ENCODE data around the gene ACSL6. TPM values are rescaled to one million over a fixed set of nuclear protein-coding genes. Genes with fewer than 3 reads are reported as not detected.

Gene ACSL6
- total RNA-seq, 1 donor from 2014 or later, result not detected

GRCh38 chr5:132044207-132044606, 32.7 kb upstream of the ACSL6 start:
- no peak overlapping the region for H3K4me3 Mint-ChIP-seq (ENCODE audit: unreplicated experiment)
- H3K27ac Mint-ChIP-seq (ENCODE audit: unreplicated experiment), result no peak overlapping the region
- DNase-seq (ENCODE audit: extremely low spot score, unreplicated experiment), result no peak
- TF ChIP-seq CTCF (IDR thresholded peaks at IDR 0.05), result no peak
- H3K4me1 Mint-ChIP-seq (ENCODE audit: unreplicated experiment), result no peaks in the 10 kb centered on the region
- H3K9me3 Mint-ChIP-seq (ENCODE audit: unreplicated experiment), result peaks cover 3% of the 10 kb centered on the region
- no peaks in the 10 kb centered on the region for H3K36me3 Mint-ChIP-seq (ENCODE audit: unreplicated experiment)
- peaks cover 51% of the 10 kb centered on the region for H3K27me3 Mint-ChIP-seq (ENCODE audit: unreplicated experiment)

- H3K4me1 Mint-ChIP-seq (ENCODE audit: unreplicated experiment), result no peaks in the 10 kb centered on the region
- no peak overlapping the region for H3K27ac Mint-ChIP-seq (ENCODE audit: unreplicated experiment)
- H3K36me3 Mint-ChIP-seq (ENCODE audit: unreplicated experiment), result no peaks in the 10 kb centered on the region
- H3K27me3 Mint-ChIP-seq (ENCODE audit: unreplicated experiment), result peaks cover 85% of the 10 kb centered on the region
- no peak for TF ChIP-seq CTCF (IDR thresholded peaks at IDR 0.05)
- peaks cover 21% of the 10 kb centered on the region for H3K9me3 Mint-ChIP-seq (ENCODE audit: unreplicated experiment)
- no peak for DNase-seq (ENCODE audit: extremely low spot score, unreplicated experiment)
- no peak overlapping the region for H3K4me3 Mint-ChIP-seq (ENCODE audit: unreplicated experiment)
Observed at GRCh38 chr5:132037353-132037752, 25.9 kb upstream of the ACSL6 start.

- Mint-ChIP-seq H3K27me3 (ENCODE audit: unreplicated experiment) (peaks cover 79% of the 10 kb centered on the region), H3K4me3 (ENCODE audit: unreplicated experiment) (no peak overlapping the region), H3K36me3 (ENCODE audit: unreplicated experiment) (no peaks in the 10 kb centered on the region), H3K9me3 (ENCODE audit: unreplicated experiment) (peaks cover 18% of the 10 kb centered on the region), H3K27ac (ENCODE audit: unreplicated experiment) (no peak overlapping the region), H3K4me1 (ENCODE audit: unreplicated experiment) (no peaks in the 10 kb centered on the region)
- no peak for DNase-seq (ENCODE audit: extremely low spot score, unreplicated experiment)
- no peak for TF ChIP-seq CTCF (IDR thresholded peaks at IDR 0.05)
Observed at GRCh38 chr5:132033122-132033521, 21.7 kb upstream of the ACSL6 start.

GRCh38 chr5:132032196-132032595, 20.7 kb upstream of the ACSL6 start:
- H3K9me3 Mint-ChIP-seq (ENCODE audit: unreplicated experiment), result peaks cover 18% of the 10 kb centered on the region
- DNase-seq (ENCODE audit: extremely low spot score, unreplicated experiment), result no peak
- H3K27me3 Mint-ChIP-seq (ENCODE audit: unreplicated experiment), result peaks cover 75% of the 10 kb centered on the region
- no peak overlapping the region for H3K4me3 Mint-ChIP-seq (ENCODE audit: unreplicated experiment)
- H3K27ac Mint-ChIP-seq (ENCODE audit: unreplicated experiment), result no peak overlapping the region
- H3K36me3 Mint-ChIP-seq (ENCODE audit: unreplicated experiment), result no peaks in the 10 kb centered on the region
- TF ChIP-seq CTCF (IDR thresholded peaks at IDR 0.05), result no peak
- no peaks in the 10 kb centered on the region for H3K4me1 Mint-ChIP-seq (ENCODE audit: unreplicated experiment)

- Mint-ChIP-seq H3K36me3 (ENCODE audit: unreplicated experiment) (no peaks in the 10 kb centered on the region), H3K27ac (ENCODE audit: unreplicated experiment) (no peak overlapping the region), H3K27me3 (ENCODE audit: unreplicated experiment) (peaks cover 64% of the 10 kb centered on the region), H3K4me3 (ENCODE audit: unreplicated experiment) (no peak overlapping the region), H3K9me3 (ENCODE audit: unreplicated experiment) (peaks cover 18% of the 10 kb centered on the region), H3K4me1 (ENCODE audit: unreplicated experiment) (no peaks in the 10 kb centered on the region)
- no peak for TF ChIP-seq CTCF (IDR thresholded peaks at IDR 0.05)
- no peak for DNase-seq (ENCODE audit: extremely low spot score, unreplicated experiment)
Observed at GRCh38 chr5:132030610-132031009, 19.2 kb upstream of the ACSL6 start.

Data from osteocyte (in vitro differentiated cells).